IMR-90 (cell line): ENCODE data around the gene PHF5A. TPM values are rescaled to one million over a fixed set of nuclear protein-coding genes. Genes with fewer than 3 reads are reported as not detected.
A peak's percentile ranks its signal among the peaks of the same experiment; 100 is the strongest.

Experiments
- BHLHE40 ChIP-seq: fragments of 150-350 bp; IDR thresholded peaks from 2 replicates; pipeline ENCODE4 v1.6.1; 2016; ENCODE audit warnings: mild to moderate bottlenecking, low read depth, low read length
- CTCF ChIP-seq: conservative IDR thresholded peaks from 2 replicates; pipeline ENCODE4 v1.5.1; 2012; ENCODE audit warnings: mild to moderate bottlenecking, low read depth, low read length, improper control_type of control experiment
- polyA plus RNA-seq, 3 experiments: library from polyadenylated mRNA; depleted of rRNA; stranded (reverse); fragments of >200 nt; gene quantifications; 2 replicates each; pipeline ENCODE4 v1.2.3, GENCODE V29; 2012; ENCODE audit warnings: low replicate concordance in 1 of 3
- total RNA-seq: library from RNA; depleted of rRNA; stranded (reverse); fragments of >200 nt; gene quantifications from 2 replicates; pipeline ENCODE4 v1.2.3, GENCODE V29; 2012

PHF5A gene
- total and polyA plus RNA-seq, 2 of the 4 experiments (the other 2 are of a cell fraction): 50.9 to 54.9 TPM

- TF ChIP-seq CTCF (peak; percentile 92), BHLHE40 (no peak)
Observed at GRCh38 chr22:41517172-41518047, 48.9 kb upstream of the PHF5A start (continued).
